Fibroblast of pulmonary artery (primary cell): Measurements from ENCODE around the gene DFFB.

Experiments used
- DNase-seq: peaks from one replicate; pipeline ENCODE4 v3.0.0-alpha.2; 2010; ENCODE audit warnings: low read depth
- H3K4me3 ChIP-seq: replicated peaks from 2 replicates; pipeline ENCODE4 v1.5.1; 2011; ENCODE audit warnings: low read depth, mild to moderate bottlenecking, control low read depth, low read length, moderate library complexity
- TF ChIP-seq, protein P1 (sequence below): IDR thresholded peaks from 2 replicates; pipeline ENCODE4 v1.5.1; 2011; ENCODE audit warnings: mild to moderate bottlenecking, control low read depth, low read length, inconsistent platforms; ENCODE audit errors: missing control alignments

The DFFB gene

GRCh38 chr1:3868464-3869006 is 11.3 kb downstream of the DFFB start:
- no peak for DNase-seq
- TF ChIP-seq, protein P1, sequence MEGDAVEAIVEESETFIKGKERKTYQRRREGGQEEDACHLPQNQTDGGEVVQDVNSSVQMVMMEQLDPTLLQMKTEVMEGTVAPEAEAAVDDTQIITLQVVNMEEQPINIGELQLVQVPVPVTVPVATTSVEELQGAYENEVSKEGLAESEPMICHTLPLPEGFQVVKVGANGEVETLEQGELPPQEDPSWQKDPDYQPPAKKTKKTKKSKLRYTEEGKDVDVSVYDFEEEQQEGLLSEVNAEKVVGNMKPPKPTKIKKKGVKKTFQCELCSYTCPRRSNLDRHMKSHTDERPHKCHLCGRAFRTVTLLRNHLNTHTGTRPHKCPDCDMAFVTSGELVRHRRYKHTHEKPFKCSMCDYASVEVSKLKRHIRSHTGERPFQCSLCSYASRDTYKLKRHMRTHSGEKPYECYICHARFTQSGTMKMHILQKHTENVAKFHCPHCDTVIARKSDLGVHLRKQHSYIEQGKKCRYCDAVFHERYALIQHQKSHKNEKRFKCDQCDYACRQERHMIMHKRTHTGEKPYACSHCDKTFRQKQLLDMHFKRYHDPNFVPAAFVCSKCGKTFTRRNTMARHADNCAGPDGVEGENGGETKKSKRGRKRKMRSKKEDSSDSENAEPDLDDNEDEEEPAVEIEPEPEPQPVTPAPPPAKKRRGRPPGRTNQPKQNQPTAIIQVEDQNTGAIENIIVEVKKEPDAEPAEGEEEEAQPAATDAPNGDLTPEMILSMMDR: no peak
- no peak overlapping the region for H3K4me3 ChIP-seq

DNA sequence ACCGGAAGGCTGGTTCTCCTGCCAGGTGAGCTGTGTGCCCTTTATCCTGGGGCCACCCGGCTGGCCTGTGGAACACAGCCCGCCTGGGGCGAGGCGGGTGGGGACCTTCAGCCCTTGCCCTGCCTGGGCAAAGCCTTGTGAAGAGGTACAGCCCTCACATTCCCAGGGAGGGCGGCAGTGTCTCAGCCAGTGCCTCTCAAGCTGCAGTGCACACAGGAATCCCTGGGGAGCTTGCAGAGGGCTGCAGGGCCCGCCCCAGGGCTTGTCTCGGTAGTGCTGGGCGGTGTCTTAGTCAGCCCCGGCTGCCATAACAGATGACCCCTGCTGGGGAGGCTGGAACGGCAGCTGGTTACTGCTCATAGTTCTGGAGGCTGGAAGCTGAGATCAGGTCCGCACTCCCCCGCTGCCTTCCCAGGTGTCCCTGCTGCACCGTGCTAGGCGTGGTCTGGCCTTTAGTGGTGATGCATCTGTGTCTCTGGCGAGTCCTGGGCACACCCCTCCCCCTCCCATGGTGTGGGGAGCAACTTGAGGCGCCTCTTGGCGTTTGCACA is 12.6 kb downstream of the DFFB start:
- DNase-seq: peak; percentile 11
- TF ChIP-seq, protein P1: no peak
- H3K4me3 ChIP-seq: no peak overlapping the region

GRCh38 chr1:3871451-3871805 is 14.2 kb downstream of the DFFB start:
- TF ChIP-seq, protein P1: no peak
- no peak for DNase-seq
- H3K4me3 ChIP-seq: no peak overlapping the region

DNA sequence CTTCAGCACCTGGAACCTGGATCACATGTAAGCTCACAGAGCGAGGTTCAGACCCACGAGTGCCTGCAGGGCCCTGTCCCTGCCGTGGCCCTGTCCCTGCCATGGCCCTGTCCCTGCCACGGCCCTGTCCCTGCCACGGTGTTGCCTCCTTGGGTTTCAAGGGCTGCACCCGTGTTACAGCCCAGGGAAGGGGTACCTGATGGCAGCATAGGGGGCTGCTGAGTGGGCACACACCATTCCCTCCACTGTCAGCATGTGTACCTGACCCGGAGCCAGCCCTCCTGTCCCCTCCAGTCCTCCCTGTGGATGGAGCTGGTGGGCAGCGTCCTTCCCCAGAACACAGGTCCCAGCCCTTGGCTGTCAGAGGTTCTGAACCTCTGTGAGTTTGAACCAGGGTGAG is 15.3 kb downstream of the DFFB start:
- TF ChIP-seq, protein P1: no peak
- no peak overlapping the region for H3K4me3 ChIP-seq
- DNase-seq: no peak

DNA sequence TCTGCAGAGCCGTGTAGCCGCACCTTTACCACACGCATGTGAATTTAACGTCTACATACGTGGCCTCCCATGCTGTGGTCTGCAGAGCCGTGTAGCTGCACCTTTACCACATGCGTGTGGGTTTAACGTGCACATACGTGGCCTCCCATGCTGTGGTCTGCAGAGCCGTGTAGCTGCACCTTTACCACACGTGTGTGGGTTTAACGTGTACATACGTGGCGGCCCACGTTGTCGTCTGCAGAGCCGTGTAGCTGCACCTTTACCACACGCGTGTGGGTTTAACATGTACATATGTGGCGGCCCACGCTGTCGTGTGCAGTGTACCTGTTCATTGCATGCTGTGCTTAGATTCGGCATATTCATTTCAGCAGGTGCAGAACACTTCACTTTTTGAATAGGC is 17.5 kb downstream of the DFFB start:
- TF ChIP-seq, protein P1: no peak
- no peak for DNase-seq
- H3K4me3 ChIP-seq: no peak overlapping the region

DNA sequence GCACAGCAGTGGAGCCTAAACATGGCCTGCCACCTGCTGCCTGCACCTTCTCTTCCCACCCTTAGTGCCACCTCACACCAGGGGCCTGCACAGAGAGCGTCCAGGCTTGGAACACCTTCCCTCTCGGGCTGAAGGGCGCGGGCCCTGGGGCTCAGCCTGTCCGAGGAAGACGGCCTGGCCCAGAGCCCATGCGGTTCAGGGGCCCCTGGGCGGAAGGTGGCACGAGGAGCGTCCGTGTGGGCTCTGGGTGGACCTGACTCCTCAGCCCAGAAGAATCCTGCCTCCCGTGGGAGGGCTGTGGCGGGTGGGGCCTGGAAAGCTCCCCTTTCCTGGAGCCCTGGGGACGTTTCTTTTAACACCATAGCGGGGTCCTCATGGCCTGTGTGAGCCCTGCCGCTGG is 19.4 kb downstream of the DFFB start:
- TF ChIP-seq, protein P1: no peak
- no peak overlapping the region for H3K4me3 ChIP-seq
- DNase-seq: no peak

GRCh38 chr1:3879099-3879498 is 21.8 kb downstream of the DFFB start:
- TF ChIP-seq, protein P1: no peak
- no peak overlapping the region for H3K4me3 ChIP-seq

More at GRCh38 chr1:3879099-3879498, 21.8 kb downstream of the DFFB start:
- DNase-seq: no peak
